NCI-H2107 treated with DMSO at 0.1 percent for 48 hours (cell line): ENCODE measurements around the gene NMUR1.

Experiments used
- DNase-seq: peaks from one replicate; lab custom pipeline; 2025; ENCODE audit not compliant: unreplicated experiment; lab: John Stamatoyannopoulos, UW

The NMUR1 gene

GRCh38 chr2:231490801-231491200 is 39.4 kb downstream of the NMUR1 start:
- DNase-seq = no peak

- DNase-seq = no peak
Observed at GRCh38 chr2:231489990-231490389, 40.3 kb downstream of the NMUR1 start.

GRCh38 chr2:231488331-231488730 is 41.9 kb downstream of the NMUR1 start:
- DNase-seq = no peak

- DNase-seq = no peak
Observed at GRCh38 chr2:231486851-231487596, 43.2 kb downstream of the NMUR1 start.

GRCh38 chr2:231483398-231484329 is 46.6 kb downstream of the NMUR1 start:
- DNase-seq = no peak

GRCh38 chr2:231482806-231483391 is 47.3 kb downstream of the NMUR1 start:
- DNase-seq = no peak

- DNase-seq = no peak
Observed at GRCh38 chr2:231480781-231481180, 49.5 kb downstream of the NMUR1 start.

- no peak for DNase-seq
Observed at GRCh38 chr2:231479455-231479854, 50.8 kb downstream of the NMUR1 start.

- no peak for DNase-seq
Observed at GRCh38 chr2:231476920-231477319, 53.3 kb downstream of the NMUR1 start.

- no peak for DNase-seq
Observed at GRCh38 chr2:231475965-231476364, 54.3 kb downstream of the NMUR1 start.
